ENCODE data around the gene PLEKHG7.

PLEKHG7 gene

GRCh38 chr12:92695056-92695455 lies 7.7 kb upstream of the PLEKHG7 start:
- no peak for TF ChIP-seq ZNF274 (IDR thresholded peaks at IDR 0.05; ENCODE audit: low read depth, low read length)
- no peak overlapping the region for H3K4me3 ChIP-seq (ENCODE audit: low read length)

GRCh38 chr12:92695577-92695976 lies 7.2 kb upstream of the PLEKHG7 start:
- TF ChIP-seq ZNF274 (IDR thresholded peaks at IDR 0.05; ENCODE audit: low read depth, low read length): no peak
- H3K4me3 ChIP-seq (ENCODE audit: low read length): no peak overlapping the region

GRCh38 chr12:92696216-92696615 lies 6.6 kb upstream of the PLEKHG7 start:
- no peak overlapping the region for H3K4me3 ChIP-seq (ENCODE audit: low read length)
- TF ChIP-seq ZNF274 (IDR thresholded peaks at IDR 0.05; ENCODE audit: low read depth, low read length): no peak

GRCh38 chr12:92698474-92698873 lies 4.3 kb upstream of the PLEKHG7 start:
- no peak for TF ChIP-seq ZNF274 (IDR thresholded peaks at IDR 0.05; ENCODE audit: low read depth, low read length)
- H3K4me3 ChIP-seq (ENCODE audit: low read length): no peak overlapping the region

- H3K4me3 ChIP-seq (ENCODE audit: low read length): no peak overlapping the region
- TF ChIP-seq ZNF274 (IDR thresholded peaks at IDR 0.05; ENCODE audit: low read depth, low read length): no peak
Measured at GRCh38 chr12:92701441-92701840, 1.3 kb upstream of the PLEKHG7 start.

GRCh38 chr12:92703786-92704185 lies 997 bp downstream of the PLEKHG7 start:
- no peak for TF ChIP-seq ZNF274 (IDR thresholded peaks at IDR 0.05; ENCODE audit: low read depth, low read length)
- peak overlapping the region; percentile 83; the same call in 1 of the 2 replicates for H3K4me3 ChIP-seq (ENCODE audit: low read length)

- TF ChIP-seq ZNF274 (IDR thresholded peaks at IDR 0.05; ENCODE audit: low read depth, low read length): no peak
- no peak overlapping the region for H3K4me3 ChIP-seq (ENCODE audit: low read length)
Measured at GRCh38 chr12:92706594-92706993, 3.8 kb downstream of the PLEKHG7 start.

GRCh38 chr12:92707926-92708325 lies 5.1 kb downstream of the PLEKHG7 start:
- no peak overlapping the region for H3K4me3 ChIP-seq (ENCODE audit: low read length)
- TF ChIP-seq ZNF274 (IDR thresholded peaks at IDR 0.05; ENCODE audit: low read depth, low read length): no peak

GRCh38 chr12:92715625-92716024 lies 12.8 kb downstream of the PLEKHG7 start:
- H3K4me3 ChIP-seq (ENCODE audit: low read length): no peak overlapping the region
- no peak for TF ChIP-seq ZNF274 (IDR thresholded peaks at IDR 0.05; ENCODE audit: low read depth, low read length)

- TF ChIP-seq ZNF274 (IDR thresholded peaks at IDR 0.05; ENCODE audit: low read depth, low read length): no peak
- no peak overlapping the region for H3K4me3 ChIP-seq (ENCODE audit: low read length)
Measured at GRCh38 chr12:92717202-92717601, 14.4 kb downstream of the PLEKHG7 start.

- no peak for TF ChIP-seq ZNF274 (IDR thresholded peaks at IDR 0.05; ENCODE audit: low read depth, low read length)
Measured at GRCh38 chr12:92718483-92718990, 15.7 kb downstream of the PLEKHG7 start.

GRCh38 chr12:92719674-92720073 lies 16.9 kb downstream of the PLEKHG7 start:
- TF ChIP-seq ZNF274 (IDR thresholded peaks at IDR 0.05; ENCODE audit: low read depth, low read length): no peak
- no peak overlapping the region for H3K4me3 ChIP-seq (ENCODE audit: low read length)

More at GRCh38 chr12:92718483-92718990, 15.7 kb downstream of the PLEKHG7 start:
- no peak overlapping the region for H3K4me3 ChIP-seq (ENCODE audit: low read length)

- no peak for TF ChIP-seq ZNF274 (IDR thresholded peaks at IDR 0.05; ENCODE audit: low read depth, low read length)
- H3K4me3 ChIP-seq (ENCODE audit: low read length): no peak overlapping the region
Measured at GRCh38 chr12:92721130-92721529, 18.3 kb downstream of the PLEKHG7 start.

- TF ChIP-seq ZNF274 (IDR thresholded peaks at IDR 0.05; ENCODE audit: low read depth, low read length): no peak
- H3K4me3 ChIP-seq (ENCODE audit: low read length): no peak overlapping the region
Measured at GRCh38 chr12:92721656-92722055, 18.9 kb downstream of the PLEKHG7 start.

- no peak overlapping the region for H3K4me3 ChIP-seq (ENCODE audit: low read length)
Measured at GRCh38 chr12:92722897-92723296, 20.1 kb downstream of the PLEKHG7 start.

GRCh38 chr12:92726850-92727249 lies 24.1 kb downstream of the PLEKHG7 start:
- no peak for TF ChIP-seq ZNF274 (IDR thresholded peaks at IDR 0.05; ENCODE audit: low read depth, low read length)
- no peak overlapping the region for H3K4me3 ChIP-seq (ENCODE audit: low read length)

More at GRCh38 chr12:92722897-92723296, 20.1 kb downstream of the PLEKHG7 start:
- TF ChIP-seq ZNF274 (IDR thresholded peaks at IDR 0.05; ENCODE audit: low read depth, low read length): no peak
